Stimulated activated CD4-positive, alpha-beta T cell treated with anti-CD3 and anti-CD28 coated beads, Interleukin-4, amount 100 ng/mL, for 24 hours (primary cell): ENCODE measurements around the gene GNLY.

Source experiments
- DNase-seq: peaks from one replicate; pipeline ENCODE4 v3.0.0-alpha.2; 2020

GNLY gene

GRCh38 chr2:85690932-85691331, 3.2 kb upstream of the GNLY start:
- DNase-seq, result no peak

- no peak for DNase-seq
Measured at GRCh38 chr2:85692039-85692645, 2.0 kb upstream of the GNLY start.

GRCh38 chr2:85695121-85695520, 963 bp downstream of the GNLY start:
- no peak for DNase-seq

GRCh38 chr2:85695691-85696668, 1.8 kb downstream of the GNLY start:
- no peak for DNase-seq

GRCh38 chr2:85697096-85697495, 2.9 kb downstream of the GNLY start:
- DNase-seq, result no peak

GRCh38 chr2:85697716-85698115, 3.6 kb downstream of the GNLY start:
- no peak for DNase-seq

GRCh38 chr2:85698184-85698879, 4.2 kb downstream of the GNLY start:
- DNase-seq, result no peak

- no peak for DNase-seq
Measured at GRCh38 chr2:85698880-85699254, 4.7 kb downstream of the GNLY start.

- DNase-seq, result no peak
Measured at GRCh38 chr2:85699325-85699724, 5.2 kb downstream of the GNLY start.

GRCh38 chr2:85702172-85702571, 8.0 kb downstream of the GNLY start:
- no peak for DNase-seq

GRCh38 chr2:85702800-85703199, 8.6 kb downstream of the GNLY start:
- DNase-seq, result no peak

GRCh38 chr2:85703329-85703728, 9.2 kb downstream of the GNLY start:
- DNase-seq, result no peak

GRCh38 chr2:85704038-85704437, 9.9 kb downstream of the GNLY start:
- no peak for DNase-seq

GRCh38 chr2:85704800-85705679, 10.9 kb downstream of the GNLY start:
- no peak for DNase-seq

- no peak for DNase-seq
Measured at GRCh38 chr2:85705680-85706039, 11.5 kb downstream of the GNLY start.

- no peak for DNase-seq
Measured at GRCh38 chr2:85706063-85706462, 11.9 kb downstream of the GNLY start.

- no peak for DNase-seq
Measured at GRCh38 chr2:85706599-85707296, 12.6 kb downstream of the GNLY start.

GRCh38 chr2:85707304-85707703, 13.1 kb downstream of the GNLY start:
- peak; percentile 79 for DNase-seq

GRCh38 chr2:85708641-85709040, 14.5 kb downstream of the GNLY start:
- DNase-seq, result no peak

- no peak for DNase-seq
Measured at GRCh38 chr2:85709401-85709811, 15.2 kb downstream of the GNLY start.

- no peak for DNase-seq
Measured at GRCh38 chr2:85710687-85711577, 16.8 kb downstream of the GNLY start.
